MM.1S (cell line): ENCODE measurements around the gene ACOXL.

Experiments
- EZH2 ChIP-seq: fragments of 300-600 bp; sonication (generic); optimal IDR thresholded peaks from 2 replicates; pipeline ENCODE3; 2017; ENCODE audit warnings: low read depth, mild to moderate bottlenecking, antibody characterized with exemption, low read length, mixed read lengths
- EZH2phosphoT487 ChIP-seq: fragments of 300-600 bp; sonication (generic); IDR thresholded peaks from 2 replicates; pipeline ENCODE4 v1.6.1; 2018; ENCODE audit warnings: antibody characterized with exemption, low read length
- TF ChIP-seq, protein P1 (sequence below): fragments of 300-600 bp; sonication (generic); IDR thresholded peaks from 2 replicates; pipeline ENCODE4 v1.5.1; 2016; ENCODE audit warnings: antibody characterized with exemption, low read length, mixed read lengths

DNA sequence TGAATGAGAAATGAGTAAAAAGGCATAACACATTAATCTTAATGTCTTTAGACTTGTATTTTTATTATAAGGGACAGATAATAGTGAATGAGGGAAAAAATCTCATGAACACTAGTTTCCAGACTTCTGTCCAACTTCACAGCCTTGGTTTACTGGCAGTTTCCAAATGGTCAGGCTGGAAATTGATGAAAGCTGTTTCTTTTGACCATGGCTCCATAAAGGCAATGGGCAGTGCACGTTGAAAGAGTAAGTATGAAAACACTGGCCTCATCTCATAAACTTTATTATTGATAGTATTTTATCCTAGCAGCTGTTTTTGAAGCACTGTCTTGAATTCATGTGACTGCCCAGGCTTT is 411.4 kb downstream of the ACOXL start:
- TF ChIP-seq, protein P1, sequence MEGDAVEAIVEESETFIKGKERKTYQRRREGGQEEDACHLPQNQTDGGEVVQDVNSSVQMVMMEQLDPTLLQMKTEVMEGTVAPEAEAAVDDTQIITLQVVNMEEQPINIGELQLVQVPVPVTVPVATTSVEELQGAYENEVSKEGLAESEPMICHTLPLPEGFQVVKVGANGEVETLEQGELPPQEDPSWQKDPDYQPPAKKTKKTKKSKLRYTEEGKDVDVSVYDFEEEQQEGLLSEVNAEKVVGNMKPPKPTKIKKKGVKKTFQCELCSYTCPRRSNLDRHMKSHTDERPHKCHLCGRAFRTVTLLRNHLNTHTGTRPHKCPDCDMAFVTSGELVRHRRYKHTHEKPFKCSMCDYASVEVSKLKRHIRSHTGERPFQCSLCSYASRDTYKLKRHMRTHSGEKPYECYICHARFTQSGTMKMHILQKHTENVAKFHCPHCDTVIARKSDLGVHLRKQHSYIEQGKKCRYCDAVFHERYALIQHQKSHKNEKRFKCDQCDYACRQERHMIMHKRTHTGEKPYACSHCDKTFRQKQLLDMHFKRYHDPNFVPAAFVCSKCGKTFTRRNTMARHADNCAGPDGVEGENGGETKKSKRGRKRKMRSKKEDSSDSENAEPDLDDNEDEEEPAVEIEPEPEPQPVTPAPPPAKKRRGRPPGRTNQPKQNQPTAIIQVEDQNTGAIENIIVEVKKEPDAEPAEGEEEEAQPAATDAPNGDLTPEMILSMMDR, result no peak
- TF ChIP-seq EZH2 (no peak), EZH2phosphoT487 (no peak)
